CD4-positive, alpha-beta memory T cell (primary cell): ENCODE data around the gene TAF9B. TPM values are rescaled to one million over a fixed set of nuclear protein-coding genes. Genes with fewer than 3 reads are reported as not detected.
"Not testable (repeated sequence)": the region's sequence is repeated elsewhere in the genome, so short reads cannot be mapped to it uniquely, and the experiment has no call there.

ENCODE experiments used
- CTCF ChIA-PET: fragments of 350-600 bp; sonication (Branson Sonifier 250); formaldehyde crosslinking; loops from one replicate; lab custom pipeline; 2021; ENCODE audit warnings: inconsistent platforms; ENCODE audit not compliant: partially characterized antibody; lab: Charles Lee
- POLR2A ChIA-PET: fragments of 350-600 bp; sonication (Branson Sonifier 250); formaldehyde crosslinking; loops from one replicate; lab custom pipeline; 2021; ENCODE audit not compliant: partially characterized antibody; lab: Charles Lee
- DNase-seq, 5 donors: peaks; one replicate each; pipeline versions ENCODE4 v3.0.0 to v3.0.0-alpha.2; 2020 to 2022; ENCODE audit warnings: mixed read lengths in 1 of 5
- H3K27ac ChIP-seq: one replicate; pipeline ENCODE4 v1.7.0; 2013; ENCODE audit warnings: low read depth, low read length
- H3K27me3 ChIP-seq: 2 replicates; pipeline ENCODE4 v1.7.0; 2013; ENCODE audit warnings: mild to moderate bottlenecking, low read length, moderate library complexity; ENCODE audit not compliant: insufficient read depth
- H3K36me3 ChIP-seq: 2 replicates; pipeline ENCODE4 v1.7.0; 2013; ENCODE audit warnings: mild to moderate bottlenecking, low read length, moderate library complexity; ENCODE audit not compliant: insufficient read depth
- H3K4me1 ChIP-seq: 2 replicates; pipeline ENCODE4 v1.7.0; 2013; ENCODE audit warnings: mild to moderate bottlenecking, low read length, moderate library complexity; ENCODE audit not compliant: insufficient read depth
- H3K4me3 ChIP-seq, 2 donors: one replicate each; pipeline ENCODE4 v1.7.0; 2013; ENCODE audit warnings: low read length in 2 of 2, mild to moderate bottlenecking in 1 of 2
- H3K9me3 ChIP-seq, 2 donors: one replicate each; pipeline ENCODE4 v1.7.0; 2013; ENCODE audit warnings: low read length in 2 of 2, control low read depth in 1 of 2; ENCODE audit not compliant: control insufficient read depth in 1 of 2
- H3K27ac Mint-ChIP-seq, 7 donors: one replicate each; pipeline ENCODE4 v1.8.0; 2020 to 2021; ENCODE audit warnings: mixed read lengths in 7 of 7, mild to moderate bottlenecking in 6 of 7, inconsistent platforms in 3 of 7, moderate library complexity in 3 of 7
- H3K27me3 Mint-ChIP-seq, 2 donors: one replicate each; pipeline ENCODE4 v1.8.0; 2020 to 2021; ENCODE audit warnings: mixed read lengths in 2 of 2
- H3K36me3 Mint-ChIP-seq, 2 donors: one replicate each; pipeline ENCODE4 v1.8.0; 2020 to 2021; ENCODE audit warnings: mixed read lengths in 2 of 2, inconsistent platforms in 1 of 2, mild to moderate bottlenecking in 1 of 2
- H3K4me1 Mint-ChIP-seq, 4 donors: one replicate each; pipeline ENCODE4 v1.8.0; 2020 to 2021; ENCODE audit warnings: mixed read lengths in 4 of 4, mild to moderate bottlenecking in 1 of 4
- H3K4me3 Mint-ChIP-seq, 8 donors: one replicate each; pipeline ENCODE4 v1.8.0; 2020 to 2021; ENCODE audit warnings: mixed read lengths in 8 of 8, mild to moderate bottlenecking in 7 of 8, moderate library complexity in 6 of 8, inconsistent platforms in 3 of 8
- H3K9me3 Mint-ChIP-seq, 8 donors: one replicate each; pipeline ENCODE4 v1.8.0; 2020 to 2021; ENCODE audit warnings: mixed read lengths in 8 of 8, mild to moderate bottlenecking in 5 of 8, inconsistent platforms in 3 of 8, moderate library complexity in 1 of 8
- intact Hi-C: fragments of 100-400 bp; cut with micrococcal nuclease; formaldehyde crosslinking; loops from one replicate; pipeline ENCODE4 v1.15.1; 2023
- polyA plus RNA-seq, 2 donors: library from polyadenylated mRNA; unstranded; fragments of 300-500 nt; fragmentation: Illumina TruSeq; gene quantifications; one replicate each; pipeline ENCODE4 v1.2.3, GENCODE V29; 2021
- total RNA-seq, 2 experiments: library from RNA; stranded (reverse); gene quantifications; one replicate each; pipeline ENCODE4 v1.2.3, GENCODE V29; 2021

The TAF9B gene
- total and polyA plus RNA-seq, 4 experiments from 2014 or later = 23.6 to 32.8 (median 27.7) TPM

GRCh38 chrX:78102091-78102490 lies 37.4 kb downstream of the TAF9B start:
- no peak for DNase-seq
- Mint-ChIP-seq H3K27ac (peak overlapping the region in 1 of 7 donors; percentile 95), H3K36me3 (peaks cover under 1 to 17% of the 10 kb centered on the region in 2 donors), H3K4me3 (no peak overlapping the region), H3K9me3 (peaks cover 0 to 4% (median 0%) of the 10 kb centered on the region in 8 donors), H3K27me3 (no peaks in the 10 kb centered on the region), H3K4me1 (peaks cover 15 to 34% (median 22%) of the 10 kb centered on the region in 4 donors)
- Histone ChIP-seq H3K4me3 (no peak overlapping the region), H3K4me1 (peaks cover 17% of the 10 kb centered on the region), H3K36me3 (peaks cover 5% of the 10 kb centered on the region), H3K27ac (no peak overlapping the region), H3K27me3 (no peaks in the 10 kb centered on the region), H3K9me3 (no peaks in the 10 kb centered on the region)
- CTCF ChIA-PET = no interaction called here
- intact Hi-C loops = loop anchor here (5.0 to 10.0 kb wide), 4 partner anchors 205 to 1313 kb away; partner anchors contain the start of genes COX7B, MAGT1 and P2RY10
- POLR2A ChIA-PET = no interaction called here

GRCh38 chrX:78098108-78098507 lies 41.3 kb downstream of the TAF9B start:
- no peak overlapping the region for H3K4me3 Mint-ChIP-seq
- Histone ChIP-seq H3K36me3 (no peaks in the 10 kb centered on the region), H3K27me3 (no peaks in the 10 kb centered on the region), H3K9me3 (no peaks in the 10 kb centered on the region), H3K27ac (no peak overlapping the region), H3K4me1 (no peaks in the 10 kb centered on the region), H3K4me3 (no peak overlapping the region)
- no peak for DNase-seq
- intact Hi-C loops = no loop called here
- H3K36me3 Mint-ChIP-seq = no peaks in the 10 kb centered on the region
- ChIA-PET POLR2A (no interaction called here), CTCF (no interaction called here)
- H3K27ac Mint-ChIP-seq = no peak overlapping the region
- no peaks in the 10 kb centered on the region for H3K9me3 Mint-ChIP-seq
- H3K27me3 Mint-ChIP-seq = no peaks in the 10 kb centered on the region
- H3K4me1 Mint-ChIP-seq = peaks cover under 1 to 7% (median 6%) of the 10 kb centered on the region in 4 donors

GRCh38 chrX:78092296-78092695 lies 47.2 kb downstream of the TAF9B start:
- no peaks in the 10 kb centered on the region for H3K27me3 Mint-ChIP-seq
- Histone ChIP-seq H3K27ac (no peak overlapping the region), H3K4me3 (no peak overlapping the region), H3K36me3 (no peaks in the 10 kb centered on the region), H3K4me1 (no peaks in the 10 kb centered on the region), H3K27me3 (no peaks in the 10 kb centered on the region), H3K9me3 (no peaks in the 10 kb centered on the region)
- no peaks in the 10 kb centered on the region for H3K4me1 Mint-ChIP-seq
- no peak overlapping the region for H3K27ac Mint-ChIP-seq
- CTCF ChIA-PET = interaction anchor here (0.7 to 1.3 kb wide), 2 partner anchors 9 to 68 kb away, joined by 3 read pairs; no protein-coding TSS in a partner anchor
- peaks cover 0 to 9% (median under 1%) of the 10 kb centered on the region in 8 donors for H3K9me3 Mint-ChIP-seq
- no peak for DNase-seq
- intact Hi-C loops = no loop called here
- H3K36me3 Mint-ChIP-seq = no peaks in the 10 kb centered on the region
- POLR2A ChIA-PET = no interaction called here
- H3K4me3 Mint-ChIP-seq = no peak overlapping the region

- intact Hi-C loops, POLR2A ChIA-PET, H3K4me3 ChIP-seq, H3K4me1 Mint-ChIP-seq, H3K36me3 Mint-ChIP-seq, H3K9me3 ChIP-seq, H3K4me1 ChIP-seq, H3K4me3 Mint-ChIP-seq, H3K27me3 Mint-ChIP-seq, H3K36me3 ChIP-seq, H3K27me3 ChIP-seq, CTCF ChIA-PET, DNase-seq, H3K27ac ChIP-seq: not testable (repeated sequence)
- Mint-ChIP-seq H3K27ac (peak overlapping the region in 1 of 7 donors; percentile 68), H3K9me3 (peaks cover 0 to 13% (median 6%) of the 10 kb centered on the region in 8 donors)
These were observed 58.0 kb downstream of the TAF9B start for GRCh38 chrX:78081413-78081812.

Other genes starting within 250 kb of the TAF9B start
- 10 to 100 TPM; 38.6 to 38.8 TPM for gene MAGT1, start 244.2 kb downstream of the TAF9B start, total RNA-seq
- 10 to 100 TPM; 29.5 to 52.7 TPM for gene MAGT1, start 244.2 kb downstream of the TAF9B start, polyA plus RNA-seq
- 100 to 1,000 TPM; 115 to 126 TPM for gene COX7B, start 240.2 kb downstream of the TAF9B start, total RNA-seq
- 100 to 1,000 TPM; 382 to 658 TPM for gene COX7B, start 240.2 kb downstream of the TAF9B start, polyA plus RNA-seq
- 10 to 100 TPM; 15.3 to 16.8 TPM for gene ATP7A, start 229.0 kb downstream of the TAF9B start, total RNA-seq
- 1 to 10 TPM; 3.2 to 6.5 TPM for gene ATP7A, start 229.0 kb downstream of the TAF9B start, polyA plus RNA-seq
- not detected for gene PGAM4, start 170.0 kb downstream of the TAF9B start, total RNA-seq
- under 1 TPM in 1 of 2 donors, not detected in 1; 0.45 TPM for gene PGAM4, start 170.0 kb downstream of the TAF9B start, polyA plus RNA-seq
- 100 to 1,000 TPM; 205 to 209 TPM for gene PGK1, start 35.4 kb downstream of the TAF9B start, total RNA-seq
- 100 to 1,000 TPM; 461 to 867 TPM for gene PGK1, start 35.4 kb downstream of the TAF9B start, polyA plus RNA-seq
- gene CYSLTR1, start 188.0 kb upstream of the TAF9B start, total RNA-seq = 10 to 100 TPM; 29.4 to 31.2 TPM
- gene CYSLTR1, start 188.0 kb upstream of the TAF9B start, polyA plus RNA-seq = 10 to 100 TPM; 16.9 to 26.9 TPM